Measurements from ENCODE around the gene ZSCAN31. TPM values are rescaled to one million over a fixed set of nuclear protein-coding genes. Genes with fewer than 3 reads are reported as not detected.

The ZSCAN31 gene
- total RNA-seq: 4.2 and 4.4 TPM in 2 replicates

GRCh38 chr6:28335564-28336283, at the start of gene ZSCAN31:
TSS of gene ZSCAN31 (minus strand) at chr6:28336148. CDS start at chr6:28329683, 6,465 bp downstream.

GRCh38 chr6:28349892-28350737, 14.2 kb upstream of the ZSCAN31 start, which contains the start of gene ZKSCAN3:
TSS of gene ZKSCAN3 (plus strand) at chr6:28349947. CDS start at chr6:28359587, 9,640 bp downstream.

GRCh38 chr6:28281288-28282064, 54.5 kb downstream of the ZSCAN31 start, which contains the start of gene PGBD1:
TSS of gene PGBD1 (plus strand) at chr6:28281572. CDS start at chr6:28283814, 2,242 bp downstream.

Other genes with a start within 250 kb of the ZSCAN31 start
- gene ZSCAN16, start 211.5 kb downstream of the ZSCAN31 start, total RNA-seq: 1.7 and 2.2 TPM in 2 replicates
- 23.0 and 26.4 TPM in 2 replicates for gene ZKSCAN8, start 194.3 kb downstream of the ZSCAN31 start, total RNA-seq
- gene ZSCAN9, start 110.9 kb downstream of the ZSCAN31 start, total RNA-seq: 8.3 and 12.6 TPM in 2 replicates
- 4.8 and 6.0 TPM in 2 replicates for gene ZKSCAN4, start 83.9 kb downstream of the ZSCAN31 start, total RNA-seq
- gene NKAPL, start 76.9 kb downstream of the ZSCAN31 start, total RNA-seq: 0.96 and 1.7 TPM in 2 replicates
- gene ZSCAN26, start 69.0 kb downstream of the ZSCAN31 start, total RNA-seq: 16.4 and 17.9 TPM in 2 replicates
- gene PGBD1, start 54.6 kb downstream of the ZSCAN31 start, total RNA-seq: 4.4 and 4.9 TPM in 2 replicates
- gene ZKSCAN3, start 13.8 kb upstream of the ZSCAN31 start, total RNA-seq: 6.9 and 8.3 TPM in 2 replicates
- 5.8 and 6.3 TPM in 2 replicates for gene ZSCAN12, start 63.6 kb upstream of the ZSCAN31 start, total RNA-seq
- gene ZSCAN23, start 107.3 kb upstream of the ZSCAN31 start, total RNA-seq: 4.7 TPM in 2 replicates
- gene GPX6, start 179.6 kb upstream of the ZSCAN31 start, total RNA-seq: not detected in 2 replicates
- gene GPX5, start 189.7 kb upstream of the ZSCAN31 start, total RNA-seq: not detected in 2 replicates

Measured in smooth muscle cell of the pulmonary artery (primary cell).